GM12878 (cell line): ENCODE results near the gene GAB1. TPM values are rescaled to one million over a fixed set of nuclear protein-coding genes. Genes with fewer than 3 reads are reported as not detected.

Experiments
- ATAC-seq: fragments of 200-7000 bp; cut with Tn5 transposase; 3 replicates; pipeline ENCODE4 v1.9.1; 2020; ENCODE audit warnings: mild to moderate bottlenecking, moderate library complexity
- BruUV-seq: library from RNA; stranded (reverse); fragments of 400-500 nt; replicated peaks from 2 replicates; lab custom pipeline; 2021; lab: Mats Ljungman, UMichigan
- CTCF ChIA-PET: fragments of 300-600 bp; sonication (Branson Sonifier 250); formaldehyde crosslinking; extraction: SDS; loops from one replicate; lab custom pipeline; 2021; ENCODE audit warnings: inconsistent platforms; lab: Yijun Ruan, JAX
- POLR2A ChIA-PET: fragments of 350-600 bp; formaldehyde crosslinking; extraction: SDS; loops from one replicate; lab custom pipeline; 2021; ENCODE audit warnings: inconsistent platforms; lab: Charles Lee
- RAD21 ChIA-PET: fragments of 300-600 bp; sonication (Branson Sonifier 250); formaldehyde crosslinking; loops from one replicate; lab custom pipeline; 2023; ENCODE audit warnings: antibody characterized with exemption; ENCODE audit not compliant: unreplicated experiment; lab: Charles Lee
- SMC1A ChIA-PET: fragments of 300-600 bp; sonication (Branson Sonifier 250); formaldehyde crosslinking; loops from one replicate; lab custom pipeline; 2023; ENCODE audit not compliant: unreplicated experiment, uncharacterized antibody; lab: Charles Lee
- DNase-seq: peaks from one replicate; pipeline ENCODE4 v3.0.0-alpha.2; 2011; ENCODE audit warnings: low read depth, low spot score
- FAIRE-seq: peaks from 3 replicates; lab custom pipeline; 2011; peaks lifted over from hg19 to GRCh38; lab: Jason Lieb, UNC
- H2AFZ ChIP-seq: 2 replicates; pipeline ENCODE4 v1.6.0; 2011; ENCODE audit warnings: low read depth, low read length, control low read depth; ENCODE audit not compliant: control insufficient read depth
- H3K27ac ChIP-seq: 2 replicates; pipeline ENCODE4 v1.5.1; 2011; ENCODE audit warnings: control low read depth; ENCODE audit not compliant: control insufficient read depth, insufficient read depth
- H3K27me3 ChIP-seq, 2 experiments: replicated peaks in 1 of 2; 2 replicates each; pipeline versions ENCODE4 v1.6.0 to v1.6.1; 2011; ENCODE audit warnings: low read length in 1 of 2; ENCODE audit not compliant: control insufficient read depth in 2 of 2, insufficient read depth in 2 of 2
- H3K36me3 ChIP-seq, 2 experiments: 2 replicates each; pipeline ENCODE4 v1.5.1; 2011; ENCODE audit warnings: low read length in 1 of 2; ENCODE audit not compliant: control insufficient read depth in 2 of 2, insufficient read depth in 2 of 2
- H3K4me1 ChIP-seq: 2 replicates; pipeline ENCODE4 v1.6.1; 2011; ENCODE audit warnings: mild to moderate bottlenecking, low read length, moderate library complexity, mixed read lengths; ENCODE audit not compliant: control insufficient read depth, insufficient read depth
- H3K4me2 ChIP-seq: 2 replicates; pipeline ENCODE4 v1.6.0; 2011; ENCODE audit warnings: control low read depth; ENCODE audit not compliant: control insufficient read depth, insufficient read depth
- H3K4me3 ChIP-seq: fragments of 200-600 bp; sonication (generic); 2 replicates; pipeline ENCODE4 v1.5.1; 2016
- H3K79me2 ChIP-seq: 2 replicates; pipeline ENCODE4 v1.6.0; 2011; ENCODE audit warnings: low read length; ENCODE audit not compliant: control insufficient read depth, insufficient read depth
- H3K9ac ChIP-seq: 2 replicates; pipeline ENCODE4 v1.8.0; 2011; ENCODE audit warnings: low read length, control low read depth, mixed read lengths; ENCODE audit not compliant: control insufficient read depth, insufficient read depth
- H3K9me3 ChIP-seq: replicated peaks from 3 replicates; pipeline ENCODE4 v1.5.1; 2011; ENCODE audit warnings: mild to moderate bottlenecking, low read length; ENCODE audit not compliant: control insufficient read depth, insufficient read depth
- H4K20me1 ChIP-seq: 2 replicates; pipeline ENCODE4 v1.6.0; 2011; ENCODE audit not compliant: control insufficient read depth, insufficient read depth
- BRCA1 ChIP-seq: IDR thresholded peaks from 2 replicates; pipeline ENCODE4 v1.6.1; 2011; ENCODE audit warnings: low read depth, low read length, improper control_type of control experiment
- CBX3 ChIP-seq: fragments of 200-600 bp; sonication (generic); IDR thresholded peaks from 2 replicates; pipeline ENCODE4 v1.6.1; 2016; ENCODE audit warnings: low read depth, borderline replicate concordance
- CREM ChIP-seq: IDR thresholded peaks from 2 replicates; pipeline ENCODE4 v1.6.1; 2014; ENCODE audit warnings: antibody characterized with exemption, low read depth
- GABPA ChIP-seq: IDR thresholded peaks from 2 replicates; pipeline ENCODE4 v1.6.1; 2014; ENCODE audit warnings: antibody characterized with exemption, low read depth, mild to moderate bottlenecking, inconsistent platforms
- GATAD2B ChIP-seq: fragments of 450-650 bp; conservative IDR thresholded peaks from 2 replicates; pipeline ENCODE4 v1.6.1; 2017; ENCODE audit warnings: low read depth, mild to moderate bottlenecking, moderate library complexity
- NFXL1 ChIP-seq: fragments of 450-650 bp; IDR thresholded peaks from 2 replicates; pipeline ENCODE4 v1.6.1; 2017; ENCODE audit warnings: antibody characterized with exemption, mild to moderate bottlenecking, borderline replicate concordance
- NR2C1 ChIP-seq: fragments of 450-650 bp; IDR thresholded peaks from 2 replicates; pipeline ENCODE4 v1.6.1; 2017; ENCODE audit warnings: antibody characterized with exemption, mild to moderate bottlenecking, moderate library complexity
- NR2C2 ChIP-seq: IDR thresholded peaks from 2 replicates; pipeline ENCODE4 v1.6.1; 2011; ENCODE audit warnings: borderline replicate concordance, low read depth; ENCODE audit not compliant: control insufficient read depth, insufficient read length
- RAD51 ChIP-seq: fragments of 450-650 bp; IDR thresholded peaks from 2 replicates; pipeline ENCODE4 v1.6.1; 2016; ENCODE audit warnings: moderate library complexity, mild to moderate bottlenecking, inconsistent platforms
- SIX5 ChIP-seq: IDR thresholded peaks from 2 replicates; pipeline ENCODE4 v1.6.1; 2011; ENCODE audit warnings: mild to moderate bottlenecking, low read depth, low read length, moderate library complexity; ENCODE audit not compliant: severe bottlenecking
- SREBF2 ChIP-seq: IDR thresholded peaks from 2 replicates; pipeline ENCODE4 v1.6.1; 2012; ENCODE audit warnings: mild to moderate bottlenecking, low read length
- STAT3 ChIP-seq: IDR thresholded peaks from 2 replicates; pipeline ENCODE4 v1.6.1; 2011; ENCODE audit warnings: low read depth, low read length, improper control_type of control experiment
- WGBS: methylation state at CpG from one replicate; pipeline ENCODE4 v1.1.6; 2016; ENCODE audit warnings: low lambda C conversion rate; ENCODE audit not compliant: insufficient replicate concordance, insufficient coverage; ENCODE audit errors: missing lambda C conversion rate; 5-methylcytosine and 5-hydroxymethylcytosine counted together
- in situ Hi-C: fragments of 300-500 bp; cut with MboI; formaldehyde crosslinking; loops from 9 replicates; pipeline ENCODE4 v1.14.3; 2018; ENCODE audit warnings: mixed read lengths
- intact Hi-C: fragments of 100-400 bp; cut with micrococcal nuclease; formaldehyde crosslinking; loops from one replicate; pipeline ENCODE4 v1.14.2; 2022; ENCODE audit not compliant: unreplicated experiment
- polyA plus RNA-seq, 11 experiments: library from polyadenylated mRNA; depleted of rRNA in 4 of 11; unstranded in 6 of 11; stranded (reverse) in 5 of 11; fragments of >200 nt; fragmentation: Nextera tagmentation in 4 of 11; fragmentation: Illumina TruSeq in 1 of 11; extraction: Ambion mirVana in 4 of 11; extraction: Trizol in 1 of 11; gene quantifications; 1 replicate in 1 of 11; 2 replicates in 10 of 11; pipeline versions ENCODE4 v1.2.1 to v1.2.3, GENCODE V29; 2011 to 2016; ENCODE audit warnings: inconsistent platforms in 2 of 11, missing spikeins in 2 of 11, low read depth in 1 of 11
- total RNA-seq, 4 experiments: library from RNA; depleted of rRNA in 3 of 4; stranded (reverse); fragments of >200 nt in 3 of 4; fragmentation: Illumina TruSeq in 1 of 4; extraction: Trizol in 1 of 4; gene quantifications; 2 replicates each; pipeline versions ENCODE4 v1.2.1 to v1.2.3, GENCODE V29; 2013 to 2021
- TF ChIP-seq, protein P1 (sequence below): fragments of 150-350 bp; IDR thresholded peaks from 2 replicates; pipeline ENCODE4 v1.6.1; 2016; ENCODE audit warnings: low read depth, low read length

The GAB1 gene
- total and polyA plus RNA-seq, 10 of the 15 experiments (the other 5 are each of a cell fraction or from before 2014, with no cell fraction given): 0.37 to 5.3 (median 3.2) TPM

DNA sequence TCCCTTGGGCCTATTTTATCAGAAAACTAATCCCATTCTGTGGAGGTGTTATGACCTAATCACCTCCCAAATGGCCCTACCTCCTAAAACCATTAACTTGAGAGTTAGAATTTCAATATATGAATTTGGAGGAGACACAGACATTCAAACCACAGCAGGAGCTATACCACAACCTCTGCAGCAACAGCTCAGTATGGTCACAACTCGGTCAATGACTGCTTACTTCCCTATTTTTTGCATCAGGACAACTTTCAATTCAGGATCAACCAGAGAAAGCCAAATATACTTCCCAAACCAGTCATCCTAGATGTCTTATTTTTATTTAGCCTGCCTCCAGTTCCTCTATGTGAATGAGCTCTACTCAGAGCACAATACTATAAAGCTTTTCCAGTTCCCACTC lies 165.6 kb downstream of the GAB1 start:
- H3K4me2 ChIP-seq: no peak overlapping the region
- DNase-seq (no peak), ATAC-seq (no peak), FAIRE-seq (no peak)
- H3K9me3 ChIP-seq: no peaks in the 10 kb centered on the region; the same call in 2 of the 3 replicates
- no peaks in the 10 kb centered on the region for H3K27me3 ChIP-seq
- no peak overlapping the region for H3K4me3 ChIP-seq
- no peaks in the 10 kb centered on the region for H4K20me1 ChIP-seq
- H3K4me1 ChIP-seq: no peaks in the 10 kb centered on the region
- H3K79me2 ChIP-seq: no peaks in the 10 kb centered on the region
- ChIA-PET POLR2A (interaction anchor here (1.4 kb wide), 1 partner anchor 8 kb away, joined by 4 read pairs; no protein-coding TSS in a partner anchor), CTCF (interaction anchor here (0.9 to 1.8 kb wide), 3 partner anchors 9 to 29 kb away, joined by 3 to 4 read pairs (median 4); no protein-coding TSS in a partner anchor), SMC1A (interaction anchor here (0.8 to 1.6 kb wide), 4 partner anchors 8 to 126 kb away, joined by 3 to 6 read pairs (median 4); partner anchors contain the start of gene SMARCA5), RAD21 (no interaction called here)
- H3K27ac ChIP-seq: no peak overlapping the region
- TF ChIP-seq SREBF2 (no peak), GABPA (no peak)
- H2AFZ ChIP-seq: no peak overlapping the region
- BruUV-seq: no TSS peak
- in situ Hi-C loops: no loop called here
- no peak overlapping the region for H3K9ac ChIP-seq
- no peaks in the 10 kb centered on the region for H3K36me3 ChIP-seq
- 0% methylated on average over 1 of the region's 1 CpG for WGBS
- intact Hi-C loops: no loop called here

DNA sequence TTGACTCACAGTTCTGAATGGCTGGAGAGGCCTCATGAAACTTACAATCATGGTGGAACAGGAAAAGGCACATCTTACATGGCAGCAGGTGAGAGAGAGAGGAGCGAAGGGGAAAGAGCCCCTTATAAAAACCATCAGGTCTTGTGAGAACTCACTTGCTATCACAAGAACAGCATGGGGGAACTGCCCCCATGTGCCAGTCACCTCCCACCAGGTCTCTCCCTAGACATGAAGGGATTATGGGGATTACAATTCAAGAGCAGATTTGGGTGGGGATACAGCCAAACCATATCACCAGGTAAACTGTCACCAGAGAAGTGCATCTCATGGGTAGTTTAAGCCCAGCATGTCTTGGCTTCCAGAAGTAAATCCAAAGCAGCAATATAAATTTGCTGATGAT lies 169.4 kb downstream of the GAB1 start:
- in situ Hi-C loops: no loop called here
- Histone ChIP-seq H3K36me3 (no peaks in the 10 kb centered on the region), H3K4me2 (no peak overlapping the region), H4K20me1 (no peaks in the 10 kb centered on the region), H3K4me3 (no peak overlapping the region), H2AFZ (no peak overlapping the region), H3K79me2 (no peaks in the 10 kb centered on the region), H3K9me3 (no peaks in the 10 kb centered on the region), H3K9ac (no peak overlapping the region), H3K27me3 (no peaks in the 10 kb centered on the region; a peak in 1 of 4 replicates), H3K27ac (no peak overlapping the region), H3K4me1 (no peaks in the 10 kb centered on the region)
- ChIA-PET RAD21 (no interaction called here), SMC1A (no interaction called here), CTCF (interaction anchor here (1.1 kb wide), 1 partner anchor 131 kb away, joined by 3 read pairs; no protein-coding TSS in a partner anchor), POLR2A (no interaction called here)
- ATAC-seq: no peak
- WGBS: 78% methylated on average over 1 of the region's 1 CpG
- no TSS peak for BruUV-seq
- no peak for DNase-seq
- TF ChIP-seq, protein P1, sequence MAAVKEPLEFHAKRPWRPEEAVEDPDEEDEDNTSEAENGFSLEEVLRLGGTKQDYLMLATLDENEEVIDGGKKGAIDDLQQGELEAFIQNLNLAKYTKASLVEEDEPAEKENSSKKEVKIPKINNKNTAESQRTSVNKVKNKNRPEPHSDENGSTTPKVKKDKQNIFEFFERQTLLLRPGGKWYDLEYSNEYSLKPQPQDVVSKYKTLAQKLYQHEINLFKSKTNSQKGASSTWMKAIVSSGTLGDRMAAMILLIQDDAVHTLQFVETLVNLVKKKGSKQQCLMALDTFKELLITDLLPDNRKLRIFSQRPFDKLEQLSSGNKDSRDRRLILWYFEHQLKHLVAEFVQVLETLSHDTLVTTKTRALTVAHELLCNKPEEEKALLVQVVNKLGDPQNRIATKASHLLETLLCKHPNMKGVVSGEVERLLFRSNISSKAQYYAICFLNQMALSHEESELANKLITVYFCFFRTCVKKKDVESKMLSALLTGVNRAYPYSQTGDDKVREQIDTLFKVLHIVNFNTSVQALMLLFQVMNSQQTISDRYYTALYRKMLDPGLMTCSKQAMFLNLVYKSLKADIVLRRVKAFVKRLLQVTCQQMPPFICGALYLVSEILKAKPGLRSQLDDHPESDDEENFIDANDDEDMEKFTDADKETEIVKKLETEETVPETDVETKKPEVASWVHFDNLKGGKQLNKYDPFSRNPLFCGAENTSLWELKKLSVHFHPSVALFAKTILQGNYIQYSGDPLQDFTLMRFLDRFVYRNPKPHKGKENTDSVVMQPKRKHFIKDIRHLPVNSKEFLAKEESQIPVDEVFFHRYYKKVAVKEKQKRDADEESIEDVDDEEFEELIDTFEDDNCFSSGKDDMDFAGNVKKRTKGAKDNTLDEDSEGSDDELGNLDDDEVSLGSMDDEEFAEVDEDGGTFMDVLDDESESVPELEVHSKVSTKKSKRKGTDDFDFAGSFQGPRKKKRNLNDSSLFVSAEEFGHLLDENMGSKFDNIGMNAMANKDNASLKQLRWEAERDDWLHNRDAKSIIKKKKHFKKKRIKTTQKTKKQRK: no peak
- no peak for TF ChIP-seq STAT3
- no peak for TF ChIP-seq CREM
- TF ChIP-seq RAD51: no peak
- no peak for TF ChIP-seq SIX5
- no peak for TF ChIP-seq CBX3
- TF ChIP-seq NFXL1: no peak
- no peak for TF ChIP-seq BRCA1
- TF ChIP-seq GATAD2B: no peak
- no peak for TF ChIP-seq NR2C2
- TF ChIP-seq NR2C1: no peak
- intact Hi-C loops: no loop called here
- no peak for FAIRE-seq
